Stimulated activated CD4-positive, alpha-beta T cell treated with anti-CD3 and anti-CD28 coated beads, Interleukin-15, amount 100 ng/mL, for 24 hours (primary cell): ENCODE data around the gene PHETA1.

Source experiments
- DNase-seq: peaks from one replicate; pipeline ENCODE4 v3.0.0-alpha.2; 2020

Gene PHETA1

DNA sequence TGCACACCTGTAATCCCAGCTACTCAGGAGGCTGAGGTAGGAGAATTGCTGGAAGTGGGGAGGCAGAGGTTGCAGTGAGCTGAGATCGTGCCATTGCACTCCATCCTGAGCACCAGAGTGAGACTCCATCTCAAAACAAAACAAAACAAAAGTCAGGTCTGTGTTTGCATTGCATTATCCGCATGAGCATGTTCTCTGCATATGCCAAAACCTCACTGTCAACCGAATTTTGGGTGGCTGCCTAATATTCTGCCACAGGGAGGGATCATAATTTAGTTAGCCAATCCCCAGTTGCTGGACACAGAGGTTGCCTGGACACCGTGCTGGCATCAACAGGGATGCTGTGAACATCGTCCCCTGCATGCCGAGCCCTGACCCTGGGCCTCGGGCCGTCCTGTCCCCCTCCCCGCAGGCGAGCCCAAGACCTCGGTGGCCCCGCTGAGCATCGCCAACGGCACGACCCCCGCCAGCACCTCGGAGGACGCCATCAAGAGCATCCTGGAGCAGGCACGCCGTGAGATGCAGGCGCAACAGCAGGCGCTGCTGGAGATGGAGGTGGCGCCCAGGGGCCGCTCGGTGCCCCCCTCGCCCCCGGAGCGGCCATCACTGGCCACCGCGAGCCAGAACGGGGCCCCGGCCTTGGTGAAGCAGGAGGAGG is 49.2 kb downstream of the PHETA1 start:
- DNase-seq = no peak

- no peak for DNase-seq
Measured at GRCh38 chr12:111318450-111318849, 50.4 kb downstream of the PHETA1 start.

DNA sequence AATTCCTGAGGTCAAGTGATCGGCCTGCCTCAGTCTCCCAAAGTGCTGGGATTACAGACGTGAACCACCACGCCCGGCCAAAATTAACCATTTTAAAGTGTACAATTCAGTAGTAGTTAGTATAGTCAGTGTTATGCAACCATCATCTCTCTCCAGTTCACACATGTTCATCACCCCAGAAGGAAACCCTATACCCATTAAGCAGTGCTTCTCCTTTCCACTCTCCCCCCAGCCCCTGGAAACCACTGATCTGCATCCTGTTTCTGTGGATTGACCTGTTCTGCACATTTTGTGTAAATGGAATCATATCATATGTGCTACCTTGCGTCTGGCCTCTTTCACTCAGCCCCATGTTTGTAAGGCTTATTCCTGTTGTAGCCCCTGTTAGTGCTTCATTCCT is 52.2 kb downstream of the PHETA1 start:
- no peak for DNase-seq

GRCh38 chr12:111314953-111315539 is 53.8 kb downstream of the PHETA1 start:
- no peak for DNase-seq

GRCh38 chr12:111313833-111314259 is 55.0 kb downstream of the PHETA1 start:
- DNase-seq = peak; percentile 84

DNA sequence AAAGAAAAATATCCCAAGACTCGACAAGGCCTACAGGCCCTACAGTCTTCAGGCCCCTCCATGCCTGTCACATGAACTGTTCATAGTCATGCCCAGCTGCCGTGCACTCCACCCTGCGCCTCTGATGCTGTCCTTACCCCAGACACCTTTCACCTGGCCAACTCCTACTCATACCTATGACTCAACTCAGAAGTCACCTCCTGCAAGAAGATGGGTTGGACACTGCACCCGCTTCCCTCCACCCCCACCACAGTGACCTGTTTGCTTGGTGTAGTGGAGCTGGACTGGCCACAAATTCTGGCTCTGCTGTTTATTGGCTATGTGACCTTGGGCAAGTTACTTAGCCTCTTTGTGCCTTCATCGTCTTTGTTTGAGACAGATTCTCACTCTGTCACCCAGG is 56.2 kb downstream of the PHETA1 start:
- DNase-seq = no peak

DNA sequence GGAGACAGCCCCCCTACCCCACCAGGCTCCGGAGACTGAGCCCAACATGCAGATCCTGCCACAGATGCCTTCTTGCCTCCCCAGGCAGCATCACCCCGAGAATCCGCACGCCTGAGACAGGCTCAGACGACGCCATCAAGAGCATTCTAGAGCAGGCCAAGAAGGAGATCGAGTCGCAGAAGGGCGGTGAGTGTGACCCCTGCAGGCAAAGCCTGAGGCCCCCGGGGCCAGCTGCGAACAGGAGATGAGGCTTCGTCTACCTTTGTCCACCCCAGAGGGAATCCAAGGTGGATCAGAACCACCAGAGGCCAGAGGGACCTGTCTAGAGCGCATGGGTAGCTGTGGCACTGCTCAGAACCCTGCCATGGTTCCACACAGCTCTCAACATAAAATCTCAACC is 56.9 kb downstream of the PHETA1 start:
- no peak for DNase-seq

DNA sequence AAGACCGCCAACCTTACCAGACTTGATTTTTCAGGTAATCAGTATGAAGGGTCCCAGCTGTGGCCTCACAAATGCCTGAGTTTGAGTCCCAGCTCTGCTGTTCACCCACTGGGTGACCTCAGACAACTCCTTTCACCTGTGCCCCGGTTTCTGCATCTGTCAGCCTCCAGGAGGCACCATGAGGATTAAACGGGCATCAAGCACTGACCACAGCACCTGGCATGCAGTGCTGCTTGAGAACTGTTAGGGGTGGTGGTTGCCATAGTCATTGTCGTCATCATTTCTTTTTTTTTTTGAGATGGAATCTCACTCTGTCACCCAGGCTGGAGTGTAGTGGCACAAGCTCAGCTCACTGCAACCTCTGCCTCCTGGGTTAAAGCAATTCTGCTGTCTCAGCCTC is 57.9 kb downstream of the PHETA1 start:
- DNase-seq = no peak
